HG03521 (cell line): ENCODE results near the gene NADSYN1.
"Not testable (repeated sequence)": the region's sequence is repeated elsewhere in the genome, so short reads cannot be mapped to it uniquely, and the experiment has no call there.

ENCODE experiments used
- ATAC-seq: cut with Tn5 transposase; IDR thresholded peaks from one replicate; pipeline ENCODE4 v1.9.1; 2021; ENCODE audit warnings: mild to moderate bottlenecking, moderate library complexity; ENCODE audit not compliant: unreplicated experiment

NADSYN1 gene

GRCh38 chr11:71518506-71519471 is 65.8 kb downstream of the NADSYN1 start:
- no peak for ATAC-seq

DNA sequence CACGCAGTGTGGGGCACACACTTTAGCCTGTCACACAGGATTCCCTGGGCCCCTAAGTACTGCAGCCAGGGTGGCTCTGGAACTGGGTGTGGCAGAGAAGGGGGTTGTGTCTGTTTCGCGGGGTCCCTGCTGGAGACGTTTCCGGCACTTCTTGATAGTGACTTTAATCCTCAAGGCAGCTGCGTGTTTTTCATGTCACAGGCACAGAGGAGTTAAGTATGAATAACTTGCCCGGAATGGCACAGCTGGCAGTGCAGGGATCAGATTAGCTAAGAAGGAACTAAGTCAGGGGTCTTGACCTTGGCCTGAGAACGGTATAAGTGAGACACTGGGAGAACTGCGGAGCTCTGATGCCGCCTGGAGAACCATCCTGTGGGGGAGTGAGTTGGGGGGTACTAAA is 66.5 kb downstream of the NADSYN1 start:
- ATAC-seq: no peak

DNA sequence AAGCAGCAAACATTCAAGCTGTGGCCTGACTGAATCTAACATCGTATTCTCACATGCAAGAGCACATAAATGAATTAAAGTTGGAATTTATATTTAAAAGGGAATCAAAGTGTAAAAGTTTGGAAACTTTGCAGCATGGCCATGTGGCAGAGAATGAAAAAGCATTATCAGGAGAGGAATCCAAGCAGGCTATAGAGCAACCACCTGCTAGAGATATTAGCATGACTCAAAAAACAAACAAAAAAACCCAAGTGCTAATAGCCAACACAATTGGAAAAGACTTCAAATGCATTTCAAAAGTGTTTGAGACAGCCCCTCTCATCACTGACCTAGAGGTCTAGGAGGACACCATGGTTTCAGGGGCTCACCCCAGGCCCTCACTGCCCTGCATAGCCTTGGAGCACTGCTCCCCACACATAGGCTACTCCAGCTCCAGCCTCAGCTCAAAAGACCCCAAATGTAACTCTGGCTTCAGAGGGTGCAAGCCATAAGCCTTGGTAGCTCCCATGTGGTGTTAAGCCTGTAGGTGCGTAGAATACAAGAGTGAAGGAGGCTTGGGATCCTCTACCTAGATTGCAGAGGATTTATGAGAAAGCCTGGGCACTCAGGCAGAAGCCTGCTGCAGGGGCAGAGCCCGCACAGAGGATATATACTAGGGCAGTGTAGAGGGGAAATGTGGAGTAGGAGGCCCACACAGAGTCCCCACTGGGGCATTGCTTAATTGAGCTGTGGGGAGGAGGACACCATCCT is 72.4 kb downstream of the NADSYN1 start:
- ATAC-seq: no peak

- ATAC-seq: no peak
Measured at GRCh38 chr11:71525938-71526495, 73.0 kb downstream of the NADSYN1 start.

DNA sequence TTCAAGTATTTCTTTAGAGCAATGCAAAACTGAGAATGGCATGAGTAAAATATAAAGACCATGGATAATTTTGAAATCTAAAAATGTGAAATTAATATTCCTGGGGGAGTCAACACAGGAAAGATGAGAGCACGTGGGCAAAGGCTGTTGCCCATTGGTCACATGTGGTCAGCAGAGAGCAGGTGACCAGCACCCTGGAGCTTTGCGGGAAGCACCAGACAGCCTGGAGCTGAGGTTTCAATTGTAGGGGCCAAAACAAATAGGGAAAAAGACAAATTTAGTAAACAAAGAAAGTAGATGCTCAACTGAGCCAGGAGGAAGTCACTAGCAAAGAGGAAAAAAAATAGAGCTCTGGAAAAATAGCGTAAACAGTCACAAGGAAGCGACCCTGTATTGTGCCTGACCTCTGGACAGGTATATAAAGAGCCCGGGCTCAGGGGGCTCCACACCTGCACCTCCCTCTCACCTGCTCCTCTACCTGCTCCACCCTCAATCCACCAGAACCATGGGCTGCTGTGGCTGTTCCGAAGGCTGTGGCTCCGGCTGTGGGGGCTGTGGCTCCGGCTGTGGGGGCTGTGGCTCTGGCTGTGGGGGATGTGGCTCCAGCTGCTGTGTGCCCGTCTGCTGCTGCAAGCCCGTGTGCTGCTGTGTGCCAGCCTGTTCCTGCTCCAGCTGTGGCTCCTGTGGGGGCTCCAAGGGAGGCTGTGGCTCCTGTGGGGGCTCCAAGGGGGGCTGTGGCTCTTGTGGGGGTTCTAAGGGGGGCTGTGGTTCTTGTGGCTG is 74.0 kb downstream of the NADSYN1 start, which contains the start of gene KRTAP5-7:
TSS of gene KRTAP5-7 (plus strand) at position 472 of the 780 bp plus-strand sequence. CDS start at position 506, 34 bp downstream.
- not testable (repeated sequence) for ATAC-seq

GRCh38 chr11:71527576-71528210 is 74.7 kb downstream of the NADSYN1 start:
- ATAC-seq: no peak

- ATAC-seq: no peak
Measured at GRCh38 chr11:71530602-71531001, 77.6 kb downstream of the NADSYN1 start.

GRCh38 chr11:71532036-71532610 is 79.1 kb downstream of the NADSYN1 start:
- ATAC-seq: no peak

GRCh38 chr11:71534711-71535608 is 82.0 kb downstream of the NADSYN1 start:
- ATAC-seq: not testable (repeated sequence)

DNA sequence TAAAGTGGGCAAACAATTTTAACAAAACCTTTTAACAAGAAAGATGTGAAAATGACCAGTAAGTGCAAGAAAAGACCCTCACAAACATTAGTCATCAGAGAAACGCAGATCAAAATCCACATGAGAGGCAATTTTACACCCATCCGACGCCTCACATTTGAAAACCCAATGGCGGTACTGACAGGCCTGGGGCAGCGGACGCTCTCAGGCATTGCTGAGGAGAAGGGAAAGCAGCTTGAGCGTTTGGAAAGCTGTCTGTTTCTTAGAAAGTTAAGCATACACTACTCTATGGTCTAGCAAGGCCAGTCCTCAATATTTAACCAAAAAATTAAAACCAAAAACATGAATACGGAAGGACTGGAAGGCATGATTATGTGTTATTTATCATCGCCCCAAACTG is 82.8 kb downstream of the NADSYN1 start:
- ATAC-seq: no peak

- no peak for ATAC-seq
Measured at GRCh38 chr11:71537537-71537936, 84.5 kb downstream of the NADSYN1 start.

GRCh38 chr11:71537977-71538665 is 85.1 kb downstream of the NADSYN1 start, which contains the start of gene KRTAP5-8:
TSS of gene KRTAP5-8 (plus strand) at chr11:71538025. CDS start at chr11:71538056, 31 bp downstream.
- ATAC-seq: not testable (repeated sequence)

DNA sequence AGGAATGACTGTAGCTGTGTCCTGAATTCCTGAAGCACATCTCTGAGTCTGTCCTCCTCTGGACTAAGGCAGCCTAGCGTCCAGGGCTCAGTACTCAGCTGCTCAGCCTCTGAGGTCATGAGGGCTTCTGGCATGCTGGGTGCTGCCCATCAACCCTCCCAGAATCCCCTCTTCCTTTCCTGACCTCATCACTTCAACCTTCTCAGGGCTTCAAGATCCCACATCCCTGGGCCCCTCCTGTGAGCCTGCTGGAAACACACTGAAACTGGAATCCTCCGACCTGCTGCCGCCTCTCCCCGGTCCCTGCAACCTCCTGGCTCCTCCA is 85.6 kb downstream of the NADSYN1 start:
- ATAC-seq: no peak

- ATAC-seq: no peak
Measured at GRCh38 chr11:71539017-71539416, 86.0 kb downstream of the NADSYN1 start.

- not testable (repeated sequence) for ATAC-seq
Measured at GRCh38 chr11:71539971-71540370, 87.0 kb downstream of the NADSYN1 start.

DNA sequence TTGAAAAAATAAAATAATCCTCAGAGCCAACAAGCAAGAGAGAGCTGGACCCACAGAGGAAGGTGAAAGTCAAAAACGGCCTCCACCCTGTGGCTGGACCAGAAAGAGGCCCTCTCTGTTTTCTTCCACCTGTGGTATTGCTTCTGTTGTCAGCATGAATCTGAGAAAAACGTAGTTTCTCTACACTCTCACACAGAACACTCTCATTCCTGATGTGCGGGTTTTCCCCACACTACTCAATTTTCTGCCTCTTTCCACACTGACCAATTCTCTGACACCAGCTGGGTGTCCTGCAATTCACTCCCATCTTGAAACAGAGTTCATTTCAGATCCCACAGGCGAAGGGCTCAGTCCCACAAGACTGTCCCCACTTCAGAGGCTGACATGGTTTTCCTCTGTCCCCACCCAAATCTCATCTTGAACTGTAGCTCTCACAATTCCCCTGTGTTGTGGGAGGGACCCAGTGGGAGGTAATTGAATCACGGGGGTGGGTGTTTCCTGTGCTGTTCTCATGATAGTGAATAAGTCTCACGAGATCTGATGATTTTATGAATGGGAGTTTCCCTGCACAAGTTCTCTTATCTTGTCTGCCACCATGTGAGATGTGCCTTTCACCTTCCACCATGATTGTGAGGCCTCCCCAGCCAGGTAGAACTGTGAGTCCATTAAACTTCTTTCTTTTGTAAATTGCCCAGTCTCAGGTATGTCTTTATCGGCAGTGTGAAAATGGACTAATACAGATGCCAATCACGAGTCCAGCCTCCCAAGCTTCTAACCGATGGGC is 87.7 kb downstream of the NADSYN1 start:
- not testable (repeated sequence) for ATAC-seq

GRCh38 chr11:71542382-71542781 is 89.4 kb downstream of the NADSYN1 start:
- no peak for ATAC-seq
